Endothelial cell of umbilical vein (primary cell): ENCODE measurements around the gene BTLA.

ENCODE experiments used
- JUN ChIP-seq: IDR thresholded peaks from 2 replicates; pipeline ENCODE4 v1.6.1; 2011; ENCODE audit warnings: borderline replicate concordance, low read depth; ENCODE audit not compliant: insufficient read length, insufficient read depth
- POLR2A ChIP-seq: IDR thresholded peaks from 2 replicates; pipeline ENCODE4 v1.6.1; 2012; ENCODE audit warnings: low read depth, mild to moderate bottlenecking, control low read depth, low read length

DNA sequence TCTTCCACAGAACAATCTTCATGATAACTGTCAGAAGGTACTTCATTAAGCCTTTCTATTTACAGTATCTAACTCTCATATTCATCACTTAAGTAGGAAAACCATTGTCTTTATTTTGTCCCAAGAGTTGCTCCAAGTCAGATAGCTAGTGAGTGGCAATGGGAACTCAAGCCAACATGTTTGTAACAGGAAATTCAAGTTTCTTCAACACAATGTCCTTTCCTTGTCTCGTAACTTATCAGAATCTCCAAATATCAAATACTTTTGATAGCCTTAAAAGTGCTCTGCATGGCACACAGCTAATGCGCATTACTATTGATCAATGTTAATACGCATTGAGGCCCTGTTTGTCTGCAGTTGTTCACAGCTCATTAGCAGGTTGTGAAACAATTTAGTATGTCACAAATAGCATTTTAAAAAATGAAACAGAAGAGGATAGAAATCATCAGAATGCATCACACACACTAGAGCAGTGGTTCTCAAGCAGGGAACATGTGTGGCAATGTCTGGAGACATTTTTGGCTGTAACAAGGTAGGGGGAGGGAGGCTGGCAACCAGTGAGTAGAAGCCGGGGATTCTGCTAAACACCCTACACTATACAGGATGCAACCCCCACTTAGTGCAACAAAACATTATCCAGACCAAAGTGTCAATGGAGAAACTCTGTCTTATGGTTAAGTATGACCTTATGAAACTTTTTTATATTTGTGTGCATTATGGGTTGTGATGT is 27.5 kb downstream of the BTLA start:
- TF ChIP-seq JUN (no peak), POLR2A (no peak)
